Hepatocyte (in vitro differentiated cells): Measurements from ENCODE around the gene PLCD3. TPM values are rescaled to one million over a fixed set of nuclear protein-coding genes. Genes with fewer than 3 reads are reported as not detected.
A peak's percentile ranks its signal among the peaks of the same experiment; 100 is the strongest.

Source experiments
- DNase-seq: peaks from one replicate; pipeline ENCODE4 v3.0.0-alpha.2; 2016; ENCODE audit warnings: low spot score
- H2AFZ ChIP-seq: fragments of 200-600 bp; sonication (generic); 2 replicates; pipeline ENCODE4 v1.6.0; 2016; ENCODE audit warnings: antibody characterized with exemption, mild to moderate bottlenecking
- H3K27ac ChIP-seq: fragments of 200-600 bp; sonication (generic); 2 replicates; pipeline ENCODE4 v1.5.1; 2016; ENCODE audit warnings: mild to moderate bottlenecking
- H3K27me3 ChIP-seq: fragments of 200-600 bp; sonication (generic); 2 replicates; pipeline ENCODE4 v1.6.1; 2016
- H3K36me3 ChIP-seq: fragments of 200-600 bp; sonication (generic); replicated peaks from 2 replicates; pipeline ENCODE4 v1.5.1; 2016; ENCODE audit warnings: low read depth; ENCODE audit not compliant: insufficient read depth
- H3K4me1 ChIP-seq: fragments of 200-600 bp; sonication (generic); 2 replicates; pipeline ENCODE4 v1.5.1; 2016; ENCODE audit warnings: mild to moderate bottlenecking, moderate library complexity; ENCODE audit not compliant: insufficient read depth
- H3K4me2 ChIP-seq: fragments of 200-600 bp; sonication (generic); 2 replicates; pipeline ENCODE4 v1.6.0; 2016
- H3K4me3 ChIP-seq: fragments of 200-600 bp; sonication (generic); 2 replicates; pipeline ENCODE4 v1.5.1; 2016; ENCODE audit warnings: mild to moderate bottlenecking
- H3K79me2 ChIP-seq: fragments of 200-600 bp; sonication (generic); 2 replicates; pipeline ENCODE4 v1.6.0; 2017; ENCODE audit warnings: mild to moderate bottlenecking
- H3K9me2 ChIP-seq: fragments of 200-600 bp; sonication (generic); replicated peaks from 2 replicates; pipeline ENCODE4 v1.6.0; 2017; ENCODE audit warnings: mild to moderate bottlenecking; ENCODE audit not compliant: insufficient read depth
- H3K9me3 ChIP-seq: fragments of 200-600 bp; sonication (generic); 2 replicates; pipeline ENCODE4 v1.5.1; 2016; ENCODE audit warnings: low read depth, mild to moderate bottlenecking
- H4K20me1 ChIP-seq: fragments of 200-600 bp; sonication (generic); 2 replicates; pipeline ENCODE4 v1.6.0; 2016; ENCODE audit warnings: mild to moderate bottlenecking; ENCODE audit not compliant: insufficient read depth, poor library complexity, severe bottlenecking
- EZH2 ChIP-seq: fragments of 200-600 bp; sonication (generic); IDR thresholded peaks from 2 replicates; pipeline ENCODE4 v1.6.1; 2016; ENCODE audit warnings: antibody characterized with exemption, mild to moderate bottlenecking, borderline replicate concordance
- EZH2phosphoT487 ChIP-seq: fragments of 200-600 bp; sonication (generic); IDR thresholded peaks from one replicate; pipeline ENCODE4 v1.6.1; 2018; ENCODE audit warnings: antibody characterized with exemption, mild to moderate bottlenecking, low read depth, moderate library complexity; ENCODE audit not compliant: unreplicated experiment, severe bottlenecking
- WGBS: methylation state at CpG from one replicate; pipeline ENCODE4 v1.1.6; 2016; ENCODE audit warnings: low lambda C conversion rate; ENCODE audit errors: missing lambda C conversion rate; 5-methylcytosine and 5-hydroxymethylcytosine counted together
- polyA plus RNA-seq: library from polyadenylated mRNA; unstranded; fragments of >200 nt; fragmentation: Nextera tagmentation; extraction: Ambion mirVana; gene quantifications from 2 replicates; pipeline ENCODE4 v1.2.1, GENCODE V29; 2016
- total RNA-seq: library from RNA; depleted of rRNA; stranded (reverse); fragments of >200 nt; gene quantifications from 2 replicates; pipeline ENCODE4 v1.2.3, GENCODE V29; 2014
- TF ChIP-seq, protein P1 (sequence below): fragments of 200-600 bp; sonication (generic); IDR thresholded peaks from 2 replicates; pipeline ENCODE4 v1.5.1; 2016; ENCODE audit warnings: antibody characterized with exemption, mild to moderate bottlenecking; ENCODE audit not compliant: poor library complexity

The PLCD3 gene
- total and polyA plus RNA-seq, 2 experiments from 2014 or later, result 41.8 to 69.7 TPM

DNA sequence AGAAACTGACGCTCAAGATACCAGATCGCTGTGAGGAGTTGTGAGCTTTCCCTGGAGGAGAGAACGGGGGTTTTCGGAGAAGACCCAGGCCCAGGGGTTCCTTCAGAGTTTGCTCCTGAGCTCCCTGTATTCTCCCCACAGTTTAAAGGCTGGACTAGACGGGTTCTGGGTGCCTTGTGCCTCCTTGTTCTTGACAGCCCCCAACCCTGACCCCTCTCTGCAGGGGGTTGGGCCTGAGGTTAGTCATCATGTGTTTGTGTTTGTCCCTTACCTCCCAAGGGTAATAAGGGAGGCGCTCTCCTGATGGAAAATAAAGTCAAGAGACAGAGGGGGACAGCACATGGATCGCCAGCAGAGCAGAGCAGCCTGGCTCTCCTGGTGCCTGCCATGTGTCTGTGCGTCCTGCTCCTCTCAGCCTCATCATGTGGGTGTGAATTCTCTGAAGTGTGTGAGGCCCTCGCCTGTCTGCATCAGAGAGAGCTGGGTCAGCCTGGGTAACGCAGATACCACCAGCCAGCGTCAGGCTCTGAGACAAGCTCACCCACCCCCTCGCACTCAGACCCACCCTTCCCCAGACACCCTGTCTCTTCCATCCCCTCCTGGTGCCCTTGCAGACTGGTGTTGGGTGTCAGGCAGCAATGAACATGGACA is 38.1 kb upstream of the PLCD3 start:
- H3K4me2 ChIP-seq, result peak overlapping the region; percentile 65
- 86% methylated on average over 12 of the region's 12 CpGs for WGBS
- no peaks in the 10 kb centered on the region for H3K27me3 ChIP-seq
- no peak for DNase-seq
- TF ChIP-seq, protein P1, sequence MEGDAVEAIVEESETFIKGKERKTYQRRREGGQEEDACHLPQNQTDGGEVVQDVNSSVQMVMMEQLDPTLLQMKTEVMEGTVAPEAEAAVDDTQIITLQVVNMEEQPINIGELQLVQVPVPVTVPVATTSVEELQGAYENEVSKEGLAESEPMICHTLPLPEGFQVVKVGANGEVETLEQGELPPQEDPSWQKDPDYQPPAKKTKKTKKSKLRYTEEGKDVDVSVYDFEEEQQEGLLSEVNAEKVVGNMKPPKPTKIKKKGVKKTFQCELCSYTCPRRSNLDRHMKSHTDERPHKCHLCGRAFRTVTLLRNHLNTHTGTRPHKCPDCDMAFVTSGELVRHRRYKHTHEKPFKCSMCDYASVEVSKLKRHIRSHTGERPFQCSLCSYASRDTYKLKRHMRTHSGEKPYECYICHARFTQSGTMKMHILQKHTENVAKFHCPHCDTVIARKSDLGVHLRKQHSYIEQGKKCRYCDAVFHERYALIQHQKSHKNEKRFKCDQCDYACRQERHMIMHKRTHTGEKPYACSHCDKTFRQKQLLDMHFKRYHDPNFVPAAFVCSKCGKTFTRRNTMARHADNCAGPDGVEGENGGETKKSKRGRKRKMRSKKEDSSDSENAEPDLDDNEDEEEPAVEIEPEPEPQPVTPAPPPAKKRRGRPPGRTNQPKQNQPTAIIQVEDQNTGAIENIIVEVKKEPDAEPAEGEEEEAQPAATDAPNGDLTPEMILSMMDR, result no peak
- TF ChIP-seq EZH2 (no peak), EZH2phosphoT487 (no peak)
- no peak overlapping the region for H3K4me3 ChIP-seq
- no peaks in the 10 kb centered on the region for H3K9me3 ChIP-seq
- peaks cover 35% of the 10 kb centered on the region for H3K4me1 ChIP-seq
- H3K79me2 ChIP-seq, result no peaks in the 10 kb centered on the region
- no peaks in the 10 kb centered on the region for H3K36me3 ChIP-seq
- H4K20me1 ChIP-seq, result no peaks in the 10 kb centered on the region
- peak overlapping the region; percentile 98 for H3K27ac ChIP-seq
- H2AFZ ChIP-seq, result no peak overlapping the region
- no peaks in the 10 kb centered on the region for H3K9me2 ChIP-seq

DNA sequence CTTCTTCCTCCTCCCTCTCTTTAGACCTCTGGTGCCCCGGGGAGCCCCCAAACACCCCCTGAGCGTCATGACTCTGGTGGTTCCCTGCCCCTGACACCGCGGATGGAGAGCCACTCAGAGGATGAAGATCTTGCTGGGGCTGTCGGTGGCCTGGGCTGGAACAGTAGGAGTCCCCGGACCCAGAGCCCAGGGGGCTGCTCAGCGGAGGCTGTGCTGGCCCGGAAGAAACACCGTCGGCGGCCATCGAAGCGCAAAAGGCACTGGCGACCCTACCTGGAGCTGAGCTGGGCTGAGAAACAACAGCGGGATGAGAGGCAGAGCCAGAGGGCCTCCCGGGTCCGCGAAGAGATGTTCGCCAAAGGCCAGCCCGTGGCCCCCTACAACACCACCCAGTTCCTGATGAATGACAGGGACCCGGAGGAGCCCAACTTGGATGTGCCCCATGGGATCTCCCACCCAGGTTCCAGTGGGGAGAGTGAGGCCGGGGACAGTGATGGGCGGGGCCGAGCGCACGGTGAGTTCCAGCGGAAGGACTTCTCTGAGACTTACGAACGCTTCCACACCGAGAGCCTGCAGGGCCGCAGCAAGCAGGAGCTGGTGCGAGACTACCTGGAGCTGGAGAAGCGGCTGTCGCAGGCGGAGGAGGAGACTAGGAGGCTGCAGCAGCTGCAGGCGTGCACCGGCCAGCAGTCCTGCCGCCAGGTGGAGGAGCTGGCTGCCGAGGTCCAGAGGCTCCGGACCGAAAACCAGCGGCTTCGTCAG is 36.9 kb upstream of the PLCD3 start:
- Histone ChIP-seq H3K36me3 (no peaks in the 10 kb centered on the region), H3K4me2 (no peak overlapping the region), H3K9me2 (no peaks in the 10 kb centered on the region), H3K4me1 (peaks cover 35% of the 10 kb centered on the region), H2AFZ (no peak overlapping the region), H3K27me3 (no peaks in the 10 kb centered on the region), H4K20me1 (no peaks in the 10 kb centered on the region), H3K4me3 (no peak overlapping the region), H3K27ac (no peak overlapping the region), H3K9me3 (no peaks in the 10 kb centered on the region), H3K79me2 (no peaks in the 10 kb centered on the region)
- TF ChIP-seq, protein P1, result no peak
- TF ChIP-seq EZH2phosphoT487, result no peak
- no peak for TF ChIP-seq EZH2
- WGBS, result 94% methylated on average over 42 of the region's 43 CpGs
- DNase-seq, result no peak

DNA sequence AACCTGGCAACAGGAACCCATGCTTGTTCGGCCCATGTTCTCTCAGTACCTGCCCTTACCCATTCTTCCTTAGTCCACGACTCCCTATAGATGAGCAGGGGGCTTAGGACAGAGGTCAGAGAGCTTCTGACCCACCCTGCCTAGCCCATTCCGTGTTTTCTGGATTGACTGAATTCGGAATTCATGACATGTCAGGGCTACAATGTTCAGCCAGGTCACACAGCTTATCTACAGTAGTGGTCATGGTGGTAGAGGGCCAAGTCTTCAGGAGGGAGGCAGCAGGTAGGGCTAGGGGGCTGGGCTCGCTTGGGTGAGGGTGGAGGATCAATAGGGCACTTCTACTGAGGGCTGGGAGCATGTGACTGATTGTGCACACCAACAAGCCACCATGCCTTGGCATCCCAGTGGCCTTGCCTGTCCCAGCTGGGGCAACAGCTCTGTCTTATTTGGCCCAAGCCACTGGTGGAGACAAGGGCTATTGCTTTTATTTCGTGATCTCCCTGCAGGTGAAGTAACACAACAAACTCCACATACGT is 32.5 kb upstream of the PLCD3 start:
- H4K20me1 ChIP-seq, result no peaks in the 10 kb centered on the region
- H3K4me1 ChIP-seq, result peaks cover 9% of the 10 kb centered on the region
- no peak overlapping the region for H3K4me3 ChIP-seq
- WGBS, result 94% methylated on average over 7 of the region's 7 CpGs
- H2AFZ ChIP-seq, result no peak overlapping the region
- no peak for DNase-seq
- no peaks in the 10 kb centered on the region for H3K27me3 ChIP-seq
- no peaks in the 10 kb centered on the region for H3K9me2 ChIP-seq
- no peaks in the 10 kb centered on the region for H3K9me3 ChIP-seq
- H3K4me2 ChIP-seq, result no peak overlapping the region
- H3K79me2 ChIP-seq, result peaks cover 17% of the 10 kb centered on the region
- TF ChIP-seq, protein P1, result no peak
- TF ChIP-seq EZH2, result no peak
- TF ChIP-seq EZH2phosphoT487, result no peak
- H3K27ac ChIP-seq, result no peak overlapping the region
- H3K36me3 ChIP-seq, result no peaks in the 10 kb centered on the region
